ENCODE measurements around the gene OPCML.

The OPCML gene

GRCh38 chr11:132623511-132623910 lies 908.8 kb downstream of the OPCML start:
- Histone ChIP-seq H3K9ac (ENCODE audit: low read length) (no peak overlapping the region), H3K4me3 (ENCODE audit: low read depth, low read length) (no peak overlapping the region), H3K27me3 (ENCODE audit: control insufficient read depth, insufficient read depth, low read length) (no peaks in the 10 kb centered on the region), H3K4me1 (ENCODE audit: control insufficient read depth, insufficient read depth, low read length) (no peaks in the 10 kb centered on the region), H3K9me3 (ENCODE audit: control insufficient read depth, insufficient read depth, low read depth, low read length) (no peaks in the 10 kb centered on the region), H3K27ac (ENCODE audit: low read depth, low read length) (no peak overlapping the region), H3K36me3 (ENCODE audit: control insufficient read depth, insufficient read depth, low read length) (no peaks in the 10 kb centered on the region)

DNA sequence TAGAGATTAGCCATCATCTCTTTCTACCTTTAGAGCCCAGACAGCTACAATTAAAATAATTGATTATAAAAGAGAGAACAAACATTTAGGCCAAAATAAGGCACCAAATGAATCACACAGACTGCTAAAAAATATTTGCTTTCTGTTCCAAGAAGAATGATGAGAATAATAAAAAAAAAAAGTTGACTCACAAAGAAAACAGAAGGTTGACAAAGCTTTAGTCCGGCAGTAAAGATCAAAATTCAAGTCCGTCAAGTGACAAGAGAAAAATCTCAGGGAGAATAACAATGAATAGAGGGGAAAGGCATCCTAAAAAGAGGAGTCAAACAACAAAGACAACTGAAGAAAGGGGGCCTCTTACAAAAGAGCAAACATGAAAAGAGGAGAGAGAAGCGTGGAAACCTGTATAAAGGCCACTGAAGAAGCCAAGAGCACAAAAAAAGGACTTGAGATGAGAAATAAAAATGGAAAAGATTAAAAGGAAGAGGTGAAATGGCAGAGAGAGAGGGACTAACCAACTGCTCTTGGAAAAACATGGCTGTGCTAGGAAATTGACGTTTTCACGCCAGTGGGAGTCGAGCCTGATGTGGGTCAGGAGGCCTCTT lies 910.2 kb downstream of the OPCML start:
- no peak overlapping the region for H3K4me3 ChIP-seq (ENCODE audit: low read depth, low read length)
- no peaks in the 10 kb centered on the region for H3K9me3 ChIP-seq (ENCODE audit: control insufficient read depth, insufficient read depth, low read depth, low read length)
- H3K27me3 ChIP-seq (ENCODE audit: control insufficient read depth, insufficient read depth, low read length) = no peaks in the 10 kb centered on the region
- no peak overlapping the region for H3K27ac ChIP-seq (ENCODE audit: low read depth, low read length)
- no peak overlapping the region for H3K9ac ChIP-seq (ENCODE audit: low read length)
- H3K36me3 ChIP-seq (ENCODE audit: control insufficient read depth, insufficient read depth, low read length) = no peaks in the 10 kb centered on the region
- H3K4me1 ChIP-seq (ENCODE audit: control insufficient read depth, insufficient read depth, low read length) = no peaks in the 10 kb centered on the region

GRCh38 chr11:132620423-132620822 lies 911.9 kb downstream of the OPCML start:
- Histone ChIP-seq H3K36me3 (ENCODE audit: control insufficient read depth, insufficient read depth, low read length) (no peaks in the 10 kb centered on the region), H3K27ac (ENCODE audit: low read depth, low read length) (no peak overlapping the region), H3K9me3 (ENCODE audit: control insufficient read depth, insufficient read depth, low read depth, low read length) (no peaks in the 10 kb centered on the region), H3K4me3 (ENCODE audit: low read depth, low read length) (no peak overlapping the region), H3K4me1 (ENCODE audit: control insufficient read depth, insufficient read depth, low read length) (no peaks in the 10 kb centered on the region), H3K27me3 (ENCODE audit: control insufficient read depth, insufficient read depth, low read length) (no peaks in the 10 kb centered on the region), H3K9ac (ENCODE audit: low read length) (no peak overlapping the region)

- Histone ChIP-seq H3K27ac (ENCODE audit: low read depth, low read length) (no peak overlapping the region), H3K4me3 (ENCODE audit: low read depth, low read length) (no peak overlapping the region), H3K9me3 (ENCODE audit: control insufficient read depth, insufficient read depth, low read depth, low read length) (no peaks in the 10 kb centered on the region), H3K36me3 (ENCODE audit: control insufficient read depth, insufficient read depth, low read length) (no peaks in the 10 kb centered on the region), H3K27me3 (ENCODE audit: control insufficient read depth, insufficient read depth, low read length) (no peaks in the 10 kb centered on the region), H3K4me1 (ENCODE audit: control insufficient read depth, insufficient read depth, low read length) (no peaks in the 10 kb centered on the region), H3K9ac (ENCODE audit: low read length) (no peak overlapping the region)
These were observed 921.5 kb downstream of the OPCML start for GRCh38 chr11:132610791-132611190.

- no peak overlapping the region for H3K4me3 ChIP-seq (ENCODE audit: low read depth, low read length)
These were observed 922.1 kb downstream of the OPCML start for GRCh38 chr11:132610216-132610615.

GRCh38 chr11:132607575-132607974 lies 924.7 kb downstream of the OPCML start:
- Histone ChIP-seq H3K4me3 (ENCODE audit: low read depth, low read length) (no peak overlapping the region), H3K27ac (ENCODE audit: low read depth, low read length) (no peak overlapping the region), H3K9me3 (ENCODE audit: control insufficient read depth, insufficient read depth, low read depth, low read length) (no peaks in the 10 kb centered on the region), H3K27me3 (ENCODE audit: control insufficient read depth, insufficient read depth, low read length) (no peaks in the 10 kb centered on the region), H3K4me1 (ENCODE audit: control insufficient read depth, insufficient read depth, low read length) (no peaks in the 10 kb centered on the region), H3K9ac (ENCODE audit: low read length) (no peak overlapping the region), H3K36me3 (ENCODE audit: control insufficient read depth, insufficient read depth, low read length) (no peaks in the 10 kb centered on the region)

More at GRCh38 chr11:132610216-132610615, 922.1 kb downstream of the OPCML start:
- H3K27me3 ChIP-seq (ENCODE audit: control insufficient read depth, insufficient read depth, low read length) = no peaks in the 10 kb centered on the region
- no peaks in the 10 kb centered on the region for H3K36me3 ChIP-seq (ENCODE audit: control insufficient read depth, insufficient read depth, low read length)
- H3K27ac ChIP-seq (ENCODE audit: low read depth, low read length) = no peak overlapping the region
- no peaks in the 10 kb centered on the region for H3K4me1 ChIP-seq (ENCODE audit: control insufficient read depth, insufficient read depth, low read length)
- no peaks in the 10 kb centered on the region for H3K9me3 ChIP-seq (ENCODE audit: control insufficient read depth, insufficient read depth, low read depth, low read length)
- H3K9ac ChIP-seq (ENCODE audit: low read length) = no peak overlapping the region

DNA sequence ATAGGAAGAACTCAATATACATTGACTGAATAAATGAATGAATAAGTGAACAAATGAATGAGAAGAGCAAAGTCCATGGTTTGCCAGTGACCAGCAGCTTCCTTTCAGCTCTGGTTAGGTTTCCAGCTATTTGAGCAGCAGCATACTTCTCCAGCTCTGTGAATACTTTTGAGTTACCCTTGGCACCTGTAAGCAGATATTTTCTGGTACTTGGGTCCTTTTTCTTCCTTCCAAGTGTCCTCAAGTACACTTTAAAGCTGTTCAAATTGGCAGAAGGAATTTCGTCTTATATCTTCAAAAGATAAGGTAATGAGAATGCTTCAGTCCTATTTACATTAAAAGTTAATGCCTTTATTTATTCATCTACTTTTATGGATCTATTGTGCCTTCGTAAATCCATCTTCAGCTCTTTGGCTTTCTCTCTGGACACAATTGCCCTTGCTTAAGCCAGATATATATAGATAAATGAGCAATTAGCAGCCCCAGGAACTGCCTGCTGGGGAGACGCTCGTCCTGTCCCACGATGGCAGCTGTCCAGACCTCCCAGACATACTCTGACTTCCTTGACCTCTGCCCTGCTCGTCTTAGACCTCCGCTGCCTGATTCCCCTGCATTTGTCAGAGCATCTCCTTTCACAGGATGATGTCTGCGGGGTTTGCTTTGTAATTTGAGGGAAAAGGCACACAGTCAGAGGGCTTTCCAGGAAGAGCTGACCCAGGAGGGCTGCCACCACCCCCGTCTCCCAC lies 926.3 kb downstream of the OPCML start:
- Histone ChIP-seq H3K27me3 (ENCODE audit: control insufficient read depth, insufficient read depth, low read length) (no peaks in the 10 kb centered on the region), H3K27ac (ENCODE audit: low read depth, low read length) (no peak overlapping the region), H3K9ac (ENCODE audit: low read length) (no peak overlapping the region), H3K4me1 (ENCODE audit: control insufficient read depth, insufficient read depth, low read length) (no peaks in the 10 kb centered on the region), H3K36me3 (ENCODE audit: control insufficient read depth, insufficient read depth, low read length) (no peaks in the 10 kb centered on the region), H3K9me3 (ENCODE audit: control insufficient read depth, insufficient read depth, low read depth, low read length) (no peaks in the 10 kb centered on the region), H3K4me3 (ENCODE audit: low read depth, low read length) (no peak overlapping the region)

DNA sequence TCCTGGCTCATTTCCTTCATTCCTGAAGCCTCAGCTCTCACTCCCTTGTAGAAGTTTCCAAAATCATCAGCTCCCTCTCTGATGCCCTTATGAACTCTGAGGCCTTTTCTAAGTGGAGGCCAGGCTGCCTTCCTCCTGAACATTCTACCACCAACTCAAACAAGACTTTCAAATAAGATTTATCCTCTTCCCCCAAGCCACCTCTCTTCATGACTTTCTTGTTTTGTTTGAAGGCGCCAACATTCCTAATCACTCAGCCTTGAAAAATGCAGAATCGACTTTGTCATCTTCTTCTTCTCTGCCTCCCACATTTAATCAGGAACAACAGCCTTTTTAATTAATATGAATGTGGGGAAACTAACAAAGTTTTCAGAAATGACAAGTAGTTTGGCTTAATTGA lies 927.9 kb downstream of the OPCML start:
- H3K4me3 ChIP-seq (ENCODE audit: low read depth, low read length) = no peak overlapping the region
- no peaks in the 10 kb centered on the region for H3K9me3 ChIP-seq (ENCODE audit: control insufficient read depth, insufficient read depth, low read depth, low read length)
- no peaks in the 10 kb centered on the region for H3K4me1 ChIP-seq (ENCODE audit: control insufficient read depth, insufficient read depth, low read length)
- H3K9ac ChIP-seq (ENCODE audit: low read length) = no peak overlapping the region
- H3K36me3 ChIP-seq (ENCODE audit: control insufficient read depth, insufficient read depth, low read length) = no peaks in the 10 kb centered on the region
- H3K27ac ChIP-seq (ENCODE audit: low read depth, low read length) = no peak overlapping the region
- no peaks in the 10 kb centered on the region for H3K27me3 ChIP-seq (ENCODE audit: control insufficient read depth, insufficient read depth, low read length)

- Histone ChIP-seq H3K27ac (ENCODE audit: low read depth, low read length) (no peak overlapping the region), H3K36me3 (ENCODE audit: control insufficient read depth, insufficient read depth, low read length) (no peaks in the 10 kb centered on the region), H3K4me1 (ENCODE audit: control insufficient read depth, insufficient read depth, low read length) (no peaks in the 10 kb centered on the region), H3K9ac (ENCODE audit: low read length) (no peak overlapping the region), H3K27me3 (ENCODE audit: control insufficient read depth, insufficient read depth, low read length) (no peaks in the 10 kb centered on the region), H3K4me3 (ENCODE audit: low read depth, low read length) (no peak overlapping the region), H3K9me3 (ENCODE audit: control insufficient read depth, insufficient read depth, low read depth, low read length) (no peaks in the 10 kb centered on the region)
These were observed 930.4 kb downstream of the OPCML start for GRCh38 chr11:132601875-132602274.

- no peaks in the 10 kb centered on the region for H3K36me3 ChIP-seq (ENCODE audit: control insufficient read depth, insufficient read depth, low read length)
These were observed 936.6 kb downstream of the OPCML start for GRCh38 chr11:132595711-132596134.

GRCh38 chr11:132595246-132595645 lies 937.1 kb downstream of the OPCML start:
- H3K9me3 ChIP-seq (ENCODE audit: control insufficient read depth, insufficient read depth, low read depth, low read length) = no peaks in the 10 kb centered on the region

More at GRCh38 chr11:132595711-132596134, 936.6 kb downstream of the OPCML start:
- Histone ChIP-seq H3K4me1 (ENCODE audit: control insufficient read depth, insufficient read depth, low read length) (no peaks in the 10 kb centered on the region), H3K27ac (ENCODE audit: low read depth, low read length) (no peak overlapping the region), H3K4me3 (ENCODE audit: low read depth, low read length) (no peak overlapping the region), H3K9ac (ENCODE audit: low read length) (no peak overlapping the region), H3K27me3 (ENCODE audit: control insufficient read depth, insufficient read depth, low read length) (no peaks in the 10 kb centered on the region), H3K9me3 (ENCODE audit: control insufficient read depth, insufficient read depth, low read depth, low read length) (no peaks in the 10 kb centered on the region)

More at GRCh38 chr11:132595246-132595645, 937.1 kb downstream of the OPCML start:
- Histone ChIP-seq H3K9ac (ENCODE audit: low read length) (no peak overlapping the region), H3K4me1 (ENCODE audit: control insufficient read depth, insufficient read depth, low read length) (no peaks in the 10 kb centered on the region), H3K4me3 (ENCODE audit: low read depth, low read length) (no peak overlapping the region), H3K27ac (ENCODE audit: low read depth, low read length) (no peak overlapping the region), H3K36me3 (ENCODE audit: control insufficient read depth, insufficient read depth, low read length) (no peaks in the 10 kb centered on the region), H3K27me3 (ENCODE audit: control insufficient read depth, insufficient read depth, low read length) (no peaks in the 10 kb centered on the region)
